HUES64 (cell line): ENCODE results near the gene NCS1.

Experiments used
- H3K27ac ChIP-seq: 2 replicates; pipeline ENCODE4 v1.7.0; 2013; ENCODE audit warnings: low read depth, low read length, inconsistent platforms
- H3K27me3 ChIP-seq: 2 replicates; pipeline ENCODE4 v1.6.1; 2013; ENCODE audit warnings: mild to moderate bottlenecking, low read length; ENCODE audit not compliant: insufficient read depth
- H3K36me3 ChIP-seq: 2 replicates; pipeline ENCODE4 v1.6.1; 2013; ENCODE audit warnings: mild to moderate bottlenecking, low read length; ENCODE audit not compliant: insufficient read depth
- H3K4me1 ChIP-seq: 2 replicates; pipeline ENCODE4 v1.6.1; 2013; ENCODE audit warnings: mild to moderate bottlenecking, low read length, moderate library complexity; ENCODE audit not compliant: insufficient read depth
- H3K4me3 ChIP-seq: 2 replicates; pipeline ENCODE4 v1.5.1; 2013; ENCODE audit warnings: mild to moderate bottlenecking, low read length, moderate library complexity
- H3K9ac ChIP-seq: 2 replicates; pipeline ENCODE4 v1.6.1; 2013; ENCODE audit warnings: mild to moderate bottlenecking, low read depth, low read length
- H3K9me3 ChIP-seq: 2 replicates; pipeline ENCODE4 v1.6.1; 2013; ENCODE audit warnings: low read depth, low read length; ENCODE audit not compliant: insufficient read depth
- WGBS: fragments of 150-250, 120-280 bp; methylation state at CpG from one replicate; pipeline ENCODE4 v1.1.7; 2013; ENCODE audit warnings: missing lambda C conversion rate; 5-methylcytosine and 5-hydroxymethylcytosine counted together

NCS1 gene

DNA sequence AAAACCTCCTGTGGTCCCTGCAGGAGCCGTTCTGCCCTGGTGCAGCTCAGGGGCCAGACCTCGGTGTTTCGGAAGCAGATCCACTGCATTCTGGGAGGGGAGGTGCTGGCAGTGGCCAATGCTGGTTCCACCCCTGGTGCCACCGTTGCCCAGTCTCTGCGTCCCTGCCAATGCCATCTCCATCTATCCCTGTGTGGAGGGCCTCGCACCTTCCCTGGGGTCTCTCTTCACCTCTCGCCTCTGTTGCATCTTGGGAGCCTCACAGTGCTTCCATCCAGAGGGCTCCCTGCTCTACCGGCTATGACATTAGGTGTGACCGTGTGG, 15.3 kb downstream of the NCS1 start:
- no peaks in the 10 kb centered on the region for H3K27me3 ChIP-seq
- no peak overlapping the region for H3K9ac ChIP-seq
- H3K27ac ChIP-seq: no peak overlapping the region
- 69% methylated on average over 9 of the region's 9 CpGs for WGBS
- H3K4me1 ChIP-seq: peaks cover 32% of the 10 kb centered on the region
- H3K9me3 ChIP-seq: no peaks in the 10 kb centered on the region
- H3K36me3 ChIP-seq: no peaks in the 10 kb centered on the region
- no peak overlapping the region for H3K4me3 ChIP-seq

DNA sequence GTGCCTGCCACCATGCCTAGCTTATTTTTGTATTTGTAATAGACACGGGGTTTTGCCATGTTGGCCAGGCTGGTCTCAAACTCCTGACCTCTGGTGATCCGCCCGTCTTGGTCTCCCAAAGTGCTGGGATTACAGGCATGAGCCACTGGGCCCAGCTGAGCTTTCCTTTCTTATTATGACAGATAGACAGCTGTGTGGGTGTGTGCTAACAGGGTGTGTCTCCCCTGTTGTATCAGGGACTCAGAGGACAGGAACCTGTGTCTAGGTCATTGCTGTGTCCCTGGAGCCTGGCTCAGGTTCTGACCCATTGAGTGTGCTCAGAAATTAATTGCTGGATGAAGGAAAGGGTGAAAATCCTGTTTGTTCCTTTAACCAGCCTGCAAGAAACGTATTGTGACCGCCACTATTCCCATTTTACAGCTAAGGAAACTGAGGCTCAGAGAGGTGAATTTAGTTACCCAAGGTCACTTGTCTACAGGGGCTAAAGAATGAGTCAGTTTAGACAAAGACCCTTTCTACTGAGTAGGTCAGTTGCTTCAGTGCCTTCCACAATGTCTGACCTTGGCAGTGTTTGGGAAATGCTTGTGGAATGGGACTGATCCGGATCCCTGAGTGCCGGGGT, 16.8 kb downstream of the NCS1 start:
- H3K4me1 ChIP-seq: peaks cover 36% of the 10 kb centered on the region

DNA sequence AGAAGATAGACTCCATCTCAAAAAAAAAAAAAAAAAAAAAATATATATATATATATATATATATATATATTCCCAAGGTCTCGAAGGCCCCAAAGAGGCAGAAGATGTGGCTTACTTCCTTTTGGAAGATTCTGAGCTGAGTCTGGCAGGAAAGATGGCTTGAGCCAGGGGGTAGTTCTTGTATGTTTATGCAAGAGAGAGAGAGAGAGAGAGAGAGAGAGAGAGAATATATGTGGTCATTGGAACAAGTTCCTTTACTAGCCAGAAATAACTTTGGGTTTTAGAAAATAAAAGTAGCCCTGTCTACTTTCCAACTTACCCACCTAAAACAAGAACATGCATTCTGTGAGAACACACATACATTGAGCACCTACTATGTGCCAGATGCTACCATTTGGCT, 17.6 kb downstream of the NCS1 start:
- Histone ChIP-seq H3K27ac (no peak overlapping the region), H3K4me3 (no peak overlapping the region), H3K27me3 (no peaks in the 10 kb centered on the region), H3K36me3 (no peaks in the 10 kb centered on the region), H3K4me1 (peaks cover 39% of the 10 kb centered on the region), H3K9me3 (no peaks in the 10 kb centered on the region), H3K9ac (no peak overlapping the region)
- WGBS: 100% methylated on average over 1 of the region's 1 CpG

More for the DNA sequence above, 16.8 kb downstream of the NCS1 start:
- Histone ChIP-seq H3K27me3 (no peaks in the 10 kb centered on the region), H3K4me3 (no peak overlapping the region), H3K36me3 (no peaks in the 10 kb centered on the region), H3K27ac (no peak overlapping the region), H3K9me3 (no peaks in the 10 kb centered on the region), H3K9ac (no peak overlapping the region)
- WGBS: 95% methylated on average over 7 of the region's 7 CpGs

DNA sequence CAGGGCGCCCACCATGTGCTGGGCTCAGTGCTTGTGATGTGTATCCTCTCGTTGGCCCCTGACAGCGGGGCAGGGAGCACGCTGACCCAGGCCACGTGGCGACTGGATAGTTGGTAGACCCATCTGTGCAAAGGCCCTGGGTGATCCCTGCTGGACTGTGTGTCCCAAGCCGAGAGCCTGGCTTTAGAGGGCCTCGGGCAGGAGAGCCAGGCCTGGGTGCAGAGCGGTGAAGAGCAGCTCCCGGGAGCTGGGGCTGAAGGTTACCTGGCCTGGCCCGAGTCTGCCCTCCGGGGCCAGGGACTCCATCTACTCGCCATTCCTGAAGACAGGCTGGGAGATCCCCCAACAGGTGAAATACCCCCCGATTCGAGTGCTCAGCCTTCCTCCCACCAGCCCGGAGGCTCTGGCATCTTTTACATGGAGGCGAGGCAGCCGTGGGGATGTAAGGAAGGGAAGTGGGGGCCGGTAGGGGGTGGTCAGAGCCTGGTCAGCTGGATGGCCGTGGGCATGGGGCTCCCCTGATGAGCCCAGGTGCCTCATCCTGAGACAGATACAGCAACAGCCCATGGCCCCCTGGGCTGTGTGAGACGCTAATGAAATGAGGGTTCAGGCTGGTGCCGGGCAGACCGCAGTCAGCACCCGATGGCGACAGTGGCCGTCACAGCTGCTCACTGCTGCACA, 19.0 kb downstream of the NCS1 start:
- WGBS: 93% methylated on average over 26 of the region's 26 CpGs
- Histone ChIP-seq H3K36me3 (no peaks in the 10 kb centered on the region), H3K4me3 (no peak overlapping the region), H3K27ac (no peak overlapping the region), H3K27me3 (no peaks in the 10 kb centered on the region), H3K9ac (no peak overlapping the region), H3K9me3 (no peaks in the 10 kb centered on the region), H3K4me1 (peaks cover 27% of the 10 kb centered on the region)

DNA sequence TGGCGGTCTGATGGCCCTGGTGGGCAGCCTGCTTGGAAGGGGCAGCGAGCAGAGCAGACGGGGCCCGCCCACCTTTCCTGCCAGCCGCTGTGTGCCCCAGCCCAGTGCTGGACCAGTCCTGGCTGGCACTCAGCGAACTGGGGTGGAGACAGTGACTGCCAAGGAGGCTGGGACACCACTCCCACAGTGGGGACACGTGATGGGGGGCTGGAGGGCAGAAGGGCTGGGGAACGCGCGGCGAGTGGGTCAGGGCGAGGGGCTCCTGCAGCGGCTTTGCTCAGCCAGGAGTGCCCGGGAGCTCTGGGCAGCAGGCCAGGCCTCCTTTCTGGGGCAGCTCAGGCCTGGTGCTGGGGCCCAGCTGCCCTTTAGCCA, 19.5 kb downstream of the NCS1 start:
- H3K27me3 ChIP-seq: no peaks in the 10 kb centered on the region
- no peaks in the 10 kb centered on the region for H3K36me3 ChIP-seq
- H3K4me1 ChIP-seq: peaks cover 22% of the 10 kb centered on the region
- no peak overlapping the region for H3K4me3 ChIP-seq
- no peak overlapping the region for H3K9ac ChIP-seq
- WGBS: 94% methylated on average over 14 of the region's 14 CpGs
- no peaks in the 10 kb centered on the region for H3K9me3 ChIP-seq
- no peak overlapping the region for H3K27ac ChIP-seq

DNA sequence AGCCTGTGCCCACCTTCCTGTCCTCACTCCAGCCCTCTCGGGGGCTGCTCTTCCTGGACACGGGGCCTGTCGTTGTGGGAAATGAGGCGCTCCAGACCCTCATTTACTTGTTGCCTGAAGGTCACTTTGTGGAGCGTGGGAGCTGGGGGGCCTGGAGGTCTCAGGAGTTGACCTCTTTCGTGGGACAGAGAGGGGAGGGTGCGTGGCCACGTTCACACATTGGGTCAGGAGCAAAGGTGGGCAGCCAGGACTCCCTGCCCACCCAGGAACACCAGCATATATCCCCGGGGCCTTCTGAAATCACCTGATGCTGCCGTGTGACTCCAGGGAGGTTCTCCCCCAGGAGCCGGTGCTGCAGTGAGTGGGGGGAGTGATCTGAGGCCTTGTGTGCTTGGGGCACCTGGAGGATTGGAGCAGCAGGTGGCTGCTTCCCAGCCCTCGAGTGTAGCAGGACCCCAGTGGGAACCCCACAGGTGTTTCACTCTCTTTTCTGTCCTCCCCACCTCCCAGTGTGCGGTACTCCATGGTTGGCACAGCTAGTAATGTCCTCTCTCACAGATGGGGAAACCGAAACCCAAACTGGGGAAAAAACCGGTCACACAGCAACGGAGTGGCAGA, 20.3 kb downstream of the NCS1 start:
- H3K36me3 ChIP-seq: no peaks in the 10 kb centered on the region
- WGBS: 87% methylated on average over 16 of the region's 16 CpGs
- H3K4me3 ChIP-seq: no peak overlapping the region
- H3K4me1 ChIP-seq: peaks cover 16% of the 10 kb centered on the region
- no peak overlapping the region for H3K9ac ChIP-seq
- no peaks in the 10 kb centered on the region for H3K9me3 ChIP-seq
- no peak overlapping the region for H3K27ac ChIP-seq
- no peaks in the 10 kb centered on the region for H3K27me3 ChIP-seq

DNA sequence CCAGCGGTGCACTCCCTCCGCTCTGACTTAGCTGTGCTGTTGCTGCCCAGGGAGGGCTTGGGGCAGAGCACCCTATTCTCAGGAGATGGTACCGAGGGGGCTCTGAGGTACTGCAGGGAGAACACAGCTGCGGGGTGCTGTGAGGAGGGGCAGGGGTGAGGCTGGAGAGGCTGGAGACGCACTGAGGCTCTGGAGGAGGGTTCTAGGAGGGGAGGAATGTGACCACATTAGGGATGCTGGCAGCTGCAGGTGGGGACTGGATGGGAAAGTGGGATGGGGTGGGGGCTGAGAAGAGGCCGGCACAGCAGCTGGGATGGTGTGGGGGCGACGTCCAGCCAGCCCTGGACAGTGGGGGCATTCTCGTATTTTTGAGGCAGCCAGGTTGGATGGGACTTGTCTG, 20.9 kb downstream of the NCS1 start:
- no peak overlapping the region for H3K27ac ChIP-seq
- no peaks in the 10 kb centered on the region for H3K36me3 ChIP-seq
- H3K9ac ChIP-seq: no peak overlapping the region; the same call in 1 of the 2 replicates
- H3K9me3 ChIP-seq: no peaks in the 10 kb centered on the region
- no peaks in the 10 kb centered on the region for H3K27me3 ChIP-seq
- no peak overlapping the region for H3K4me3 ChIP-seq
- H3K4me1 ChIP-seq: peaks cover 15% of the 10 kb centered on the region
- WGBS: 76% methylated on average over 9 of the region's 9 CpGs

DNA sequence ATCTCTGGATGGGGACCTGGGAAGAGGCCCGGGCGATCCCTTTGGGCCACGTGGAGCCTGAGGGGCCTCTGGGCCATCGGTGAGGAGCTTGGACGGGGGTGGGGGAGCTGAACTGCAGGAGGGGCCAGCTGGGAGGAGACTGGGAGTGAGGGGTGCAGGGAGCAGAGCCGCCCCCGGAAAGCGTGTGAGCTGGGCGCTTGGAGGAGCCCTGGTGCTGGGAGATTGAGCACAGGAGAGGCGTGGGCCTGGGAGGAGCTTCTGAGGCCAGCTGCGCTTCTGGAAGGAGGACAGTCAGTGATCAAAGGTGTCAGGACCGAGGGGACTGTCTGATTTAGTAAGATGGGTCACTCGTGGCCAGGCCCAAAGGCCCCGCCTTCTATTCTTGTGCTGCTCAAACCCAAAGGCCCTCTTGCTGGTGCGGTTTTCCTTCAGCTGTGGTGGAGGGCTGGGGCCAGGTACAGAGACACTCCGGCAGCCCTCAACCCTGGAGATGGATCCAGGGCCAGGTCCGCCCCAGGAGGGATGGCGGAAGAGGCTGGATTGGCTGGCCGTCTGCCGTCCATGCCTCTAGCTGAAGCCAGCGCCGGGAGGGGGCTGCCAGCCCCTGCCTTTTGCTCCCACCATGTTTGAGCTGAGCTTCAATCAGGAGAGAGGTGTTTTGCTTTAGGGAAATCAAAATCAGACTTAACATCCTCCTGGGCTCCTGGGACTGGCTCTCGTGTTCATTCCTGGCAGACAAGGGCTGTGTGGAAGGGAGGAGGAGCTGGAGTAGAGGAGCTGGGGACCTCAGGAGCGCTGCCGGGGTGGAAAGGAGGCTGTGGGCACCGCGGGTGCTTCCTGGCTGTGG, 21.6 kb downstream of the NCS1 start:
- H3K36me3 ChIP-seq: no peaks in the 10 kb centered on the region
- H3K4me1 ChIP-seq: peaks cover 15% of the 10 kb centered on the region
- no peak overlapping the region; the same call in 1 of the 2 replicates for H3K9ac ChIP-seq
- no peaks in the 10 kb centered on the region for H3K27me3 ChIP-seq
- H3K4me3 ChIP-seq: no peak overlapping the region
- no peaks in the 10 kb centered on the region for H3K9me3 ChIP-seq
- H3K27ac ChIP-seq: no peak overlapping the region
- 70% methylated on average over 27 of the region's 27 CpGs for WGBS

DNA sequence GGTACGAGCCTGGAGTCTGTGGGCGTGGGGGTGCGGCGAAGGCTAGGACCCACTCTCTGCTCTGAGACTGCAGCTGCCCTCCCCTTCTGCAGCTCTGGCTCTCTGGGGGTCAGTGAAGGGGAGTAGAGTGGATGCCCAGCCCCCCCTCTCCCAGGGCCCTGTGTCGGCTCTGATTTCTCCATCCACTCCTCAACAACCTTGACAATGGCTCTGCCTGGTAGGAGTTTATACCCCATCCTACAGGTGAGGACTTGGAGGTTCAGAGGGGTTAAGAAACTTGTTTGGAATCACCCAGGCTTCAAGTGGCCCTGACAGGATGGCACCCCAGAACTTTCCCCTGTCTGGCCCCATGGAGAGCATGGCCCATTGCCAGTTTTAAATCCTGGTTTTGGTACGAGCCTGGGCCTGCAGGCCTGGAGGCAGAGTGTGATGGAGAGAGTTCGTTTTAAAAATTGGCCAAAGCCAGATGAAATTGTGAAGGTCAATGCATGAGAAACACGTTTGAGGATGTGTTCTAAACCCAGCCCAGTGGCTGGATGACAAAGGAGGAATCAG, 22.3 kb downstream of the NCS1 start:
- Histone ChIP-seq H3K9ac (no peak overlapping the region), H3K36me3 (no peaks in the 10 kb centered on the region), H3K9me3 (no peaks in the 10 kb centered on the region), H3K27me3 (no peaks in the 10 kb centered on the region), H3K4me1 (peaks cover 15% of the 10 kb centered on the region), H3K4me3 (no peak overlapping the region), H3K27ac (no peak overlapping the region)
- WGBS: 92% methylated on average over 8 of the region's 8 CpGs

DNA sequence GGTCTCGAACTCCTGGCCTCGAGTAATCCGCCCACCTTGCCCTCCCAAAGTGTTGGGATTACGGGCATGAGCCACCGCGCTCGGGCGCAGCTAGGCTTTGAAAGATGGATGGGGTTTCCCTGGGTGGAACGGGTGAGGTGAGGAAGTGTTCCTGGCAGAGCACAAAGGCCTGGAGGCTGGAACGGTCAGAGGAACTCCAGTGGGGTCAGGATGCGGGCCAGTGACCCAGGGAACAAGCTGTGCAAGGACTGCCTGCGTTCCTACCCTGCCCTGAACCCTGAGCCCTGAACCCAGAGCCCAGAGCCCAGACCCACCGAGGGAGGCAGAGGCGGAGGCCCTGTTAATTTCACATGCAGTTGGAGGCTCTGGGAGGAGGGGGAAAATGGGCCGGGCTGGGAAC, 23.4 kb downstream of the NCS1 start:
- 88% methylated on average over 15 of the region's 15 CpGs for WGBS
- Histone ChIP-seq H3K9ac (no peak overlapping the region), H3K9me3 (no peaks in the 10 kb centered on the region)

DNA sequence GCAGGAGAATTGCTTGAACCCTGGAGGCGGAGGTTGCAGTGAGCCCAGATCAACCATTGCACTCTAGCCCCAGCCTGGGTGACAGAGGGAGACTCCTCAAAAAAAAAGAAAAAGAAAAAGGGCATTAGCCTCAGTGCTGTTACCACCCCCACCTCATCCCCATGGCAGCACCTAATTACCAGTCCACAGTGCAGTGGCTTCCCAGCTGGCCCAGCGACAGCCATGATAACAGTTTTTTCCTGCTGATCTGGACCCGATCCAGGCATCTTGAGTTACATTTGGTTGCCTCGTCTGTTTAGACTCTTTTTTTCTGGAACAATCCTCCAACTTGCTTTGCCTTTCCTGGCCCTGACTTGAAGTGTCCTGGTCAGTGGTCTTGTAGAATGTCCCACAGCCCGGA, 24.4 kb downstream of the NCS1 start:
- WGBS: 74% methylated on average over 5 of the region's 5 CpGs
- Histone ChIP-seq H3K27ac (no peak overlapping the region), H3K9ac (no peak overlapping the region)

More for the DNA sequence above, 23.4 kb downstream of the NCS1 start:
- peaks cover 15% of the 10 kb centered on the region for H3K4me1 ChIP-seq
- H3K27me3 ChIP-seq: no peaks in the 10 kb centered on the region
- H3K36me3 ChIP-seq: no peaks in the 10 kb centered on the region
- no peak overlapping the region for H3K4me3 ChIP-seq
- no peak overlapping the region for H3K27ac ChIP-seq

More for the DNA sequence above, 24.4 kb downstream of the NCS1 start:
- no peaks in the 10 kb centered on the region for H3K9me3 ChIP-seq
- H3K27me3 ChIP-seq: no peaks in the 10 kb centered on the region
- peaks cover 15% of the 10 kb centered on the region for H3K4me1 ChIP-seq
- H3K36me3 ChIP-seq: no peaks in the 10 kb centered on the region
- H3K4me3 ChIP-seq: no peak overlapping the region
